ENCODE data around the gene ANKRD13C. TPM values are rescaled to one million over a fixed set of nuclear protein-coding genes. Genes with fewer than 3 reads are reported as not detected.

ANKRD13C gene
- polyA plus RNA-seq, 1 of the 3 experiments (the other 2 are of a cell fraction) = 5.2 TPM

DNA sequence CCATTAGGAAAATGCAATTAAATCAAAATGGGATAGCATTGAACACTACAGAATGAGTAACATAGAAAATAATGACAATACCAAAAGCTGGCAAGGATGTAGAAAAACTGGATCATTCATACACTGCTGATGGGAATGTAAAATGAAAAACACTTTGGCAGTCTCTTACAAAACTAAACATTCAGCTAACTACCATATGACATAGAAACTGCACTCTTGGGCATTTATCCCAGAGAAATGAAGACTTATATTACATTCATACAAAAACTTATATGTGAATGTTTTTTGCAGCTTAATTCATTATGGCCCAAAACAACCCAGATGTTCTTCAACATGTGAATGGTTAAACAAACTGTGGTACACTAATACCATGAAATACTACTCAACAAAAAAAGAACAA lies 66.4 kb downstream of the ANKRD13C start:
- no peak overlapping the region for H3K27ac ChIP-seq (ENCODE audit: low read depth in 2 of 2, low read length in 1 of 2)
- no peak overlapping the region for H2AFZ ChIP-seq (ENCODE audit: low read depth)
- no peak overlapping the region for H3K9ac ChIP-seq
- no peak overlapping the region for H3K4me2 ChIP-seq
- ChIA-PET POLR2A (no interaction called here), CTCF (no interaction called here)
- no peak for DNase-seq
- H3K4me3 ChIP-seq (ENCODE audit: low read depth in 2 of 2, low read length in 1 of 2) = no peak overlapping the region
- no peak for TF ChIP-seq FOSL2 (IDR thresholded peaks at IDR 0.05; ENCODE audit: borderline replicate concordance, low read depth)
- TF ChIP-seq GATA2 (CRISPR knock-in tag; IDR thresholded peaks at IDR 0.05) = no peak
- TF ChIP-seq TAF1 (IDR thresholded peaks at IDR 0.05; ENCODE audit: borderline replicate concordance, low read depth, low read length) = no peak
- TF ChIP-seq YY1 (IDR thresholded peaks at IDR 0.05; ENCODE audit: low read depth) = no peak
- no peak for TF ChIP-seq GABPA (IDR thresholded peaks at IDR 0.05; ENCODE audit: low read depth)
- TF ChIP-seq RXRA (IDR thresholded peaks at IDR 0.05; ENCODE audit: borderline replicate concordance, low read depth) = no peak
- TF ChIP-seq, protein P1, sequence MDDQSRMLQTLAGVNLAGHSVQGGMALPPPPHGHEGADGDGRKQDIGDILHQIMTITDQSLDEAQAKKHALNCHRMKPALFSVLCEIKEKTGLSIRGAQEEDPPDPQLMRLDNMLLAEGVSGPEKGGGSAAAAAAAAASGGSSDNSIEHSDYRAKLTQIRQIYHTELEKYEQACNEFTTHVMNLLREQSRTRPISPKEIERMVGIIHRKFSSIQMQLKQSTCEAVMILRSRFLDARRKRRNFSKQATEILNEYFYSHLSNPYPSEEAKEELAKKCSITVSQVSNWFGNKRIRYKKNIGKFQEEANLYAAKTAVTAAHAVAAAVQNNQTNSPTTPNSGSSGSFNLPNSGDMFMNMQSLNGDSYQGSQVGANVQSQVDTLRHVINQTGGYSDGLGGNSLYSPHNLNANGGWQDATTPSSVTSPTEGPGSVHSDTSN (IDR thresholded peaks at IDR 0.05) = no peak
- TF ChIP-seq MEF2A (IDR thresholded peaks at IDR 0.05; ENCODE audit: borderline replicate concordance, low read depth) = no peak
- no peak for TF ChIP-seq RAD21 (IDR thresholded peaks at IDR 0.05; ENCODE audit: low read length)
- TF ChIP-seq MXI1 (IDR thresholded peaks at IDR 0.05; ENCODE audit: low read depth, low read length) = no peak
- no peak for TF ChIP-seq SIN3A (IDR thresholded peaks at IDR 0.05; ENCODE audit: borderline replicate concordance, low read depth, low read length)
- no peak for TF ChIP-seq EP300 (IDR thresholded peaks at IDR 0.05; ENCODE audit: borderline replicate concordance in 1 of 2, low read depth in 1 of 2, low read length in 1 of 2)
- TF ChIP-seq, protein P2, sequence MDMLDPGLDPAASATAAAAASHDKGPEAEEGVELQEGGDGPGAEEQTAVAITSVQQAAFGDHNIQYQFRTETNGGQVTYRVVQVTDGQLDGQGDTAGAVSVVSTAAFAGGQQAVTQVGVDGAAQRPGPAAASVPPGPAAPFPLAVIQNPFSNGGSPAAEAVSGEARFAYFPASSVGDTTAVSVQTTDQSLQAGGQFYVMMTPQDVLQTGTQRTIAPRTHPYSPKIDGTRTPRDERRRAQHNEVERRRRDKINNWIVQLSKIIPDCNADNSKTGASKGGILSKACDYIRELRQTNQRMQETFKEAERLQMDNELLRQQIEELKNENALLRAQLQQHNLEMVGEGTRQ (IDR thresholded peaks at IDR 0.05; ENCODE audit: borderline replicate concordance, low read depth, low read length) = no peak
- TF ChIP-seq, protein P3, sequence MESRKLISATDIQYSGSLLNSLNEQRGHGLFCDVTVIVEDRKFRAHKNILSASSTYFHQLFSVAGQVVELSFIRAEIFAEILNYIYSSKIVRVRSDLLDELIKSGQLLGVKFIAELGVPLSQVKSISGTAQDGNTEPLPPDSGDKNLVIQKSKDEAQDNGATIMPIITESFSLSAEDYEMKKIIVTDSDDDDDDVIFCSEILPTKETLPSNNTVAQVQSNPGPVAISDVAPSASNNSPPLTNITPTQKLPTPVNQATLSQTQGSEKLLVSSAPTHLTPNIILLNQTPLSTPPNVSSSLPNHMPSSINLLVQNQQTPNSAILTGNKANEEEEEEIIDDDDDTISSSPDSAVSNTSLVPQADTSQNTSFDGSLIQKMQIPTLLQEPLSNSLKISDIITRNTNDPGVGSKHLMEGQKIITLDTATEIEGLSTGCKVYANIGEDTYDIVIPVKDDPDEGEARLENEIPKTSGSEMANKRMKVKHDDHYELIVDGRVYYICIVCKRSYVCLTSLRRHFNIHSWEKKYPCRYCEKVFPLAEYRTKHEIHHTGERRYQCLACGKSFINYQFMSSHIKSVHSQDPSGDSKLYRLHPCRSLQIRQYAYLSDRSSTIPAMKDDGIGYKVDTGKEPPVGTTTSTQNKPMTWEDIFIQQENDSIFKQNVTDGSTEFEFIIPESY (IDR thresholded peaks at IDR 0.05; ENCODE audit: borderline replicate concordance, low read depth) = no peak
- TF ChIP-seq JUND (IDR thresholded peaks at IDR 0.05) = no peak
- TF ChIP-seq FOXM1 (IDR thresholded peaks at IDR 0.05; ENCODE audit: low read depth) = no peak
- no peak for TF ChIP-seq RFX5 (IDR thresholded peaks at IDR 0.05; ENCODE audit: low read length)
- TF ChIP-seq, protein P4, sequence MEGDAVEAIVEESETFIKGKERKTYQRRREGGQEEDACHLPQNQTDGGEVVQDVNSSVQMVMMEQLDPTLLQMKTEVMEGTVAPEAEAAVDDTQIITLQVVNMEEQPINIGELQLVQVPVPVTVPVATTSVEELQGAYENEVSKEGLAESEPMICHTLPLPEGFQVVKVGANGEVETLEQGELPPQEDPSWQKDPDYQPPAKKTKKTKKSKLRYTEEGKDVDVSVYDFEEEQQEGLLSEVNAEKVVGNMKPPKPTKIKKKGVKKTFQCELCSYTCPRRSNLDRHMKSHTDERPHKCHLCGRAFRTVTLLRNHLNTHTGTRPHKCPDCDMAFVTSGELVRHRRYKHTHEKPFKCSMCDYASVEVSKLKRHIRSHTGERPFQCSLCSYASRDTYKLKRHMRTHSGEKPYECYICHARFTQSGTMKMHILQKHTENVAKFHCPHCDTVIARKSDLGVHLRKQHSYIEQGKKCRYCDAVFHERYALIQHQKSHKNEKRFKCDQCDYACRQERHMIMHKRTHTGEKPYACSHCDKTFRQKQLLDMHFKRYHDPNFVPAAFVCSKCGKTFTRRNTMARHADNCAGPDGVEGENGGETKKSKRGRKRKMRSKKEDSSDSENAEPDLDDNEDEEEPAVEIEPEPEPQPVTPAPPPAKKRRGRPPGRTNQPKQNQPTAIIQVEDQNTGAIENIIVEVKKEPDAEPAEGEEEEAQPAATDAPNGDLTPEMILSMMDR (IDR thresholded peaks at IDR 0.05) = no peak
- no peak for TF ChIP-seq SMC3 (IDR thresholded peaks at IDR 0.05; ENCODE audit: low read depth, low read length)
- no peak for TF ChIP-seq TCF12 (IDR thresholded peaks at IDR 0.05)
- H3K79me2 ChIP-seq (ENCODE audit: insufficient read depth) = peaks cover 6% of the 10 kb centered on the region; the same call in 1 of the 2 replicates
- H3K9me2 ChIP-seq = no peaks in the 10 kb centered on the region
- peaks cover 9% of the 10 kb centered on the region for H3F3A ChIP-seq (replicated peaks; ENCODE audit: insufficient read depth)
- no peaks in the 10 kb centered on the region for H4K20me1 ChIP-seq (ENCODE audit: insufficient read depth)
- no peaks in the 10 kb centered on the region for H3K4me1 ChIP-seq (ENCODE audit: control insufficient read depth in 1 of 2, insufficient read depth in 2 of 2, low read depth in 1 of 2, low read length in 1 of 2)
- no peaks in the 10 kb centered on the region for H3K9me3 ChIP-seq
- H3K27me3 ChIP-seq (ENCODE audit: insufficient read depth) = no peaks in the 10 kb centered on the region
- H3K36me3 ChIP-seq (replicated peaks in 1 of 2; ENCODE audit: control insufficient read depth in 1 of 2, insufficient read depth in 2 of 2, low read length in 1 of 2) = peaks cover 11 to 32% of the 10 kb centered on the region in 2 experiments
